Stimulated activated memory B cell treated with anti-CD40 and anti-IgM and Interleukin-4, amounts not matched to agents 10 μg/mL and 1 μg/mL and 100 μg/mL, for 72 hours (primary cell): ENCODE data around the gene JAGN1.
A peak's percentile ranks its signal among the peaks of the same experiment; 100 is the strongest.
"Not testable (repeated sequence)": the region's sequence is repeated elsewhere in the genome, so short reads cannot be mapped to it uniquely, and the experiment has no call there.

Experiments used
- ATAC-seq: fragments of 150-1000 bp; cut with Tn5 transposase; 2 replicates; pipeline ENCODE4 v1.10.0; 2021
- H3K27ac Mint-ChIP-seq: one replicate; pipeline ENCODE4 v1.8.0; 2022; ENCODE audit warnings: mild to moderate bottlenecking, mixed read lengths
- H3K27me3 Mint-ChIP-seq: one replicate; pipeline ENCODE4 v1.8.0; 2022; ENCODE audit warnings: mixed read lengths
- H3K36me3 Mint-ChIP-seq: one replicate; pipeline ENCODE4 v1.8.0; 2022; ENCODE audit warnings: mixed read lengths
- H3K4me1 Mint-ChIP-seq: one replicate; pipeline ENCODE4 v1.8.0; 2022; ENCODE audit warnings: mixed read lengths
- H3K4me3 Mint-ChIP-seq: one replicate; pipeline ENCODE4 v1.8.0; 2022; ENCODE audit warnings: mild to moderate bottlenecking, moderate library complexity, mixed read lengths
- H3K9me3 Mint-ChIP-seq: one replicate; pipeline ENCODE4 v1.8.0; 2022; ENCODE audit warnings: mixed read lengths

JAGN1 gene

DNA sequence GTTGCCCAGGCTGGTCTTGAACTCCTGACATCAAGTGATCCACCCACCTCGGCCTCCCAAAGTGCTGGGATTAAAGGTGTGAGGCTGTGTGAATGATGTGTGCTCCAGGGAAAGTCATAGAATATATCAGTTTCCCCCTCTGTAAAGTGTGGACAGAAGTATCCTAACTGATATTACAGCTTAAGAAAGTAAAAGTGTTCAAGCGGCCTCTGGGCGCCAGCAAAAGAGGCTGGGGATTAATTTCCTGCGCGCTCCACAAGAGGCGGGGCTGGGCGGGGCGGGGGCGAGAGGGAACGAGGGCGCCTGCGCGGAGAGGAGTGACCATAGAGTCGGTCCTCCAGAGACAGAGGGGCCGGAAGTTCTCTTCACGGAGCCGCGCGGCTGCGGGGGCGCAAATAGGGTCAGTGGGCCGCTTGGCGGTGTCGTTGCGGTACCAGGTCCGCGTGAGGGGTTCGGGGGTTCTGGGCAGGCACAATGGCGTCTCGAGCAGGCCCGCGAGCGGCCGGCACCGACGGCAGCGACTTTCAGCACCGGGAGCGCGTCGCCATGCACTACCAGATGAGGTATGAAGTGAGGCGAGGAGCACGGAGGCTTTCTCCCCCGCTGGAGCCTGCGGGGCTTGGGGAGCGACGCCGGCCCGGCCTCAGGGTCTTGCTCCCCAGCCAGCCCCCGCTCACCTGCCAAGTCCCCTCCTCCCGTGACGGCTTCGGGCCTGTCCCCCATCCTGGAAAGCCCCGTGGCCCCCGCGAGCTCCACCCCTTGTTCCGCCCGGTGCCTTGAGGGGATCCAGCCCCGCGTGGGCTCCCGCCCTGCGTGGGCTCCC lies at the start of gene JAGN1:
Gene JAGN1, plus strand, starts transcription at position 362 of the 823 bp plus-strand sequence. Its CDS starts 113 bp downstream, at position 475.
- peak; percentile 93 for ATAC-seq
- Mint-ChIP-seq H3K4me3 (peak within 1 kb of the TSS; percentile 95), H3K27me3 (no peaks in the 10 kb centered on the region), H3K36me3 (peaks cover 34% of the 10 kb centered on the region), H3K27ac (peak within 1 kb of the TSS; percentile 98), H3K9me3 (no peaks in the 10 kb centered on the region), H3K4me1 (peaks cover 39% of the 10 kb centered on the region)

DNA sequence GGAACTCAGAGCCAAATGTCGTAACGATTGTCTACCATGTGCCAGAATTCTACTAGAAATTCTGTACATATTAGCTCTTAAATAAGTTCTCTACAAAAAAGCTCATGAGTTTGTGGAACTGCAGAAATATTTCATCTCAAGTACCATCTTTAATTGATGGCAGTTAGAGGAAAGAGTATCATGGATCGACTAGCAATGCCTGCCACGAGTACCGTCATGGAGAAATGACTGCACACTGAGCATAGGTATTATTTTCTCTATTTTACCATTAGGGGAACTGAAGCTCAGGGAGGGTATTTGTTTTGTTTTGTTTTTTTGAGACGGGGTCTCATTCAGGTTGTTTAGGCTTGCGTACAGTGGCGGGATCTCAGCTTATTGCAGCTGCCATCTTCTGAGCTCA lies 49.4 kb upstream of the JAGN1 start:
- H3K27ac Mint-ChIP-seq = no peak overlapping the region
- H3K9me3 Mint-ChIP-seq = no peaks in the 10 kb centered on the region
- ATAC-seq = no peak
- H3K4me1 Mint-ChIP-seq = peaks cover 30% of the 10 kb centered on the region
- H3K4me3 Mint-ChIP-seq = no peak overlapping the region
- H3K27me3 Mint-ChIP-seq = no peaks in the 10 kb centered on the region
- H3K36me3 Mint-ChIP-seq = peaks cover 54% of the 10 kb centered on the region

DNA sequence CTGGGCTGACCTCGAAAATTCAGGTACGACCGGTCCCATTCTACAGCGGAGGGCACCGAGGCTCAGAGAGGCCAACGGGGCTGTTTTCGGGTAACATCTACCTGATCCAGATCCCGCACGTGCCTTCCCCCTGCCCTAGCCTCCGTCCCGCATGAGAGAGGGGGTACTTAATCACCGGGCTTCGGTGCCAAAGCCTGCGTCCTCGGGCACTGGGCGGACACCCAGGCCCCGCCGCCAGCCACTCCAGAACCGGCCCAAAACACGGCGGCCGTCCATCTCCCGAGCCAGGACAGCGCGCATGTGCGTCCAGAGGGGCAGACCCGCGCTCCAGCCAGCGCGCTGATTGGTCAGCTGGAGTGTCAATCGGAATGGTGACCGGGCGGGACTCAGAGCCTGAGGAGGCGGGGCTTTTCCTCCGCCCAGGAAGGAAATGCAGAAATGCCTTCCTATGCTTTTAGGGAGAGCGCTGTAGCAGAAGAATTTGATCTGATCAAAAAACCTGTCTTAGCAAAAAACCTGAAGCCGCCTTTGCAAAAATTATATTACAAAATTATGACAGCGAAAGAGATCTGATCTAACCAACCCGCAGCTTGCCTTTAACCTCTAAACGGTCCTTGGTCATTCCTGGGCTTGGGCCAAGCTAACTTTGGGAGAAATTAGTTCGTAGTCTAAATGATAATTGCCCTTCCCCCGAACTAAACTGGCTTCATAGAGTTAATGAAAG lies 46.5 kb upstream of the JAGN1 start, which contains the start of gene RPUSD3:
Gene RPUSD3, minus strand, starts transcription at position 294 of the 724 bp plus-strand sequence. Its CDS starts 18 bp downstream, at position 276.
- no peaks in the 10 kb centered on the region for H3K9me3 Mint-ChIP-seq
- H3K4me1 Mint-ChIP-seq = peaks cover 30% of the 10 kb centered on the region
- ATAC-seq = peak; percentile 99
- H3K27ac Mint-ChIP-seq = peak within 1 kb of the TSS; percentile 90
- no peaks in the 10 kb centered on the region for H3K27me3 Mint-ChIP-seq
- H3K4me3 Mint-ChIP-seq = peak within 1 kb of the TSS; percentile 93
- H3K36me3 Mint-ChIP-seq = peaks cover 35% of the 10 kb centered on the region

DNA sequence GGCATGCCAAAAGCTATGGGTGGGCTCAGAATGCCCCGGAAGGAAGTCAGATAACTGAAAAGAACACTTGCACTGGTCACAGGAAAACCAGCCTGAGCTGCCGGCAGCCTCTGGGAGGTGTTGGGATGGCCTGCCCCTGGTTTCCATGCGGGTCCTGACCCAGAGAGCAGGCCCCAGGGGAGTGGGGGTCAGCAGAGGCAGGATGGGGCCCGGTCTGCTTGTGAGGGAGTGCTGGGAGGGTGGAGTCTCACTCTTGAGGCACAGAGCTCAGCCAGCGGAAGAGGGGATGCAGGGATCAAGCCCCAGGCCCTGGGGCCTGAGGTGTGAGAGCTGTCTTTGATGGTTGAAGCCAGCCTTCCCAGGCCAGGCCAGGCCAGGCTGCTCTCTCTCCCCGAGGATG lies 44.2 kb upstream of the JAGN1 start:
- no peak overlapping the region for H3K4me3 Mint-ChIP-seq
- H3K9me3 Mint-ChIP-seq = no peaks in the 10 kb centered on the region
- peaks cover 14% of the 10 kb centered on the region for H3K36me3 Mint-ChIP-seq
- no peak for ATAC-seq
- peak overlapping the region; percentile 24 for H3K27ac Mint-ChIP-seq
- no peaks in the 10 kb centered on the region for H3K27me3 Mint-ChIP-seq
- peaks cover 30% of the 10 kb centered on the region for H3K4me1 Mint-ChIP-seq

DNA sequence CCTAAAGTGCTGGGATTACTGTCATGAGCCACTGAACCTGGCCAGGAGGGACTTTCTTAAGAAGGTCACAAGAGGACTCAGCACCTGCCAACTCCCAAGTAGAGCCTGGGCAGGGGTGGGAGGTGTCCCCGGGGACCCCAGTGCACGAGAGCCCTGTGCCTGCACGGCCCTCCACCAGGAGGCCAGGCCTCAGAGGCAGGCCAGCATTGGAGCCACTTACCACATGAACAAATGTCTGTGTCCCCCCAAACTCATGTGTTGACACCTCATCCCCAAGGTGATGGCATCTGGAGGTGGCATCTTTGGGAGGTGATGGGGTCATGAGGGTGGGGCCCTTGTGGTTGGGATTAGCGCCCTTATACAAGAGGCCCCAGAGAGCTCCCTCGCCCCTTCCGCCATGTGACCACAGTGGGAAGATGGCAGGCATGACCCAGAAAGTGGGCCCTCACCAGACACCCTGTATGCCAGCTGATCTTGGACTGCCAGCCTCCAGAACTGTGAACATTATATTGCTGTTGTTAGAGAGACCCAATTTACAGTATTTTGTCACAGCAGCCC lies 43.4 kb upstream of the JAGN1 start:
- Mint-ChIP-seq H3K9me3 (no peaks in the 10 kb centered on the region), H3K4me1 (peaks cover 26% of the 10 kb centered on the region), H3K4me3 (no peak overlapping the region), H3K36me3 (peaks cover 6% of the 10 kb centered on the region), H3K27ac (peak overlapping the region; percentile 24), H3K27me3 (no peaks in the 10 kb centered on the region)
- no peak for ATAC-seq

DNA sequence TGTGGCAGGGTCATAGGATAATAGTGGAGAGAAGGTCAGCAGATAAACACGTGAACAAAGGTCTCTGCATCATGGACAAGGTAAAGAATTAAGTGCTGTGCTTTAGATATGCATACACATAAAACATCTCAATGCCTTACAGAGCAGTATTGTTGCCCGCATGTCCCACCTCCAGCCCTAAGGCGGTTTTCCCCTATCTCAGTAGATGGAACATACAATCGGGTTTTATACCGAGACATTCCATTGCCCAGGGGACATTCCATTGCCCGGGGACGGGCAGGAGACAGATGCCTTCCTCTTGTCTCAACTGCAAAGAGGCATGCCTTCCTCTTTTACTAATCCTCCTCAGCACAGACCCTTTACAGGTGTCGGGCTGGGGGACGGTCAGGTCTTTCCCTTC lies 42.5 kb upstream of the JAGN1 start:
- H3K27me3 Mint-ChIP-seq, H3K27ac Mint-ChIP-seq, H3K4me3 Mint-ChIP-seq, H3K36me3 Mint-ChIP-seq, ATAC-seq, H3K9me3 Mint-ChIP-seq: not testable (repeated sequence)
- H3K4me1 Mint-ChIP-seq = peaks cover 18% of the 10 kb centered on the region

DNA sequence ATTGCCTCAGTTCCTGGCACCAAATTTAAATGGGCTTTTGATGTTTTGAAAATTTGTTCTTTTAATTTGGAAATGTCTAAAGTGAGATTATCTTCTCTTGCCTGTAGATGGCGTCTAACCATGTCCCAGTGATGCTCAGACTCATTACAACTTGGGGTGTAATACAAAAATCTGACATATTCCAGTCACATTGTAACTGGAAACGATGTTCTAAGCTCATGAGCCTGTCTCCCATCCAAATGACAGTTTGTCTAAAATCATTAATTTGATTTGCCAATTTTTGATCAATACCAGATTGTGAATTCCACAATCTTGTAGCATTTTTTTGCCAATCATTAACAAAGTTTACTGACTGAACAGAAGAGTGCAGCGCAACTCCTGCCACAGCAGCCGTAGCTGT lies 41.5 kb upstream of the JAGN1 start:
- not testable (repeated sequence) for ATAC-seq, H3K36me3 Mint-ChIP-seq, H3K4me1 Mint-ChIP-seq, H3K27ac Mint-ChIP-seq, H3K4me3 Mint-ChIP-seq, H3K27me3 Mint-ChIP-seq, H3K9me3 Mint-ChIP-seq

DNA sequence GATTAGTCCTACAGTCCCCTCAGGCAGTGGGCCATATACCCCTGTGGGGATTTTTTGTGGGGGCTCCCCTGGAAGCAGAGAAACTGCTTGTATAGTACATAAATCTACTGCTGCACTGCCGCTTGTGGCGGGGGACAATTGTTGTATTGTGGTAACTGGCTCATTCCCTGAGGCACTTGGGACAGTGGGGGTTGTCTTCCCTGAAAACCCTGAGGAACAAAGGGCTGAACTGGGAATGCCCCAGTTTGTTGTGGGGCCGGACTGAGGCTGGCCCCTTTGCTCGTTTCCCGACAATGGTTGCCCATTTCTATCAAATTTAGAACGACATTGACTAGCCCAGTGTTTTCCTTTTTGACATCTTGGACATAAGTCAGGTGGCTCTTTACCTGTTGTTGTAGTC lies 39.0 kb upstream of the JAGN1 start:
- H3K4me3 Mint-ChIP-seq, ATAC-seq, H3K27me3 Mint-ChIP-seq, H3K27ac Mint-ChIP-seq, H3K9me3 Mint-ChIP-seq, H3K36me3 Mint-ChIP-seq, H3K4me1 Mint-ChIP-seq: not testable (repeated sequence)

DNA sequence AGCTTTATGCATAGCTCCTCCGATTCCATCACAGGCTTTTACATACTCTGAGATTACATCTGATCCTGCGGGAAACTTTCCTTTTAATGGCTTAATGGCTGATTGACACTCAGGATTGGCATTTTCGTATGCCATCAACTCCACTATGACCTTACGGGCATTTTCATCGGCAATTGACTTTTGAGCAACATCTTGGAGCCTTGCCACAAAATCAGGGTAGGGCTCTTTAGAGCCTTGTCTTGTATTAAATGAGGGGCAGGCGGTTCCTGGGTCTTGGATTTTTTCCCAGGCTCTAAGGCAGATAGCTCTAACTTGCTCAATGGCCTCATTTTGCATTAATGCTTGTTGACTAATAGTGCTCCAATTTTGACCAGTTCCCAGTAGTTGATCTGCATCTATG lies 38.5 kb upstream of the JAGN1 start:
- ATAC-seq, H3K27me3 Mint-ChIP-seq, H3K4me3 Mint-ChIP-seq, H3K27ac Mint-ChIP-seq, H3K9me3 Mint-ChIP-seq, H3K4me1 Mint-ChIP-seq, H3K36me3 Mint-ChIP-seq: not testable (repeated sequence)

DNA sequence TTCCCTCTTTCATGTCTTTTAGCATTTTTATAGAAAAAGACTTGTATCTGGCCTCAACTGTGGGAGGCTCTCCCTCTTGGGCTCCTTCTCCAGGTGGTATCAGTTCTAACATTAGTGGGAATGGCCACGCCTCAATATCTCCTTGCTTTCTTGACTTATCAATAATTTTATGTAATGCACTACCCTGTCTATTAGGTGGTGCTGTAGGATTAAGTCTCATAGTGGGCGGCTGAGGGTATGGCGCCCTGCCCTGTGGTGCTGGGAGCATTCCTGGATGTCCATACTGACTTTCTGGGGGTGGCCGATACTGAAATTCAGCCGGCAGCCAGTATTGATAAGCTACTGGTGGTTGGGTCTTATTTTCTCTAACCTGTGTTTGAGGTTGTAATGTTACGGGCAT lies 37.9 kb upstream of the JAGN1 start:
- no peaks in the 10 kb centered on the region for H3K9me3 Mint-ChIP-seq
- no peaks in the 10 kb centered on the region for H3K36me3 Mint-ChIP-seq
- no peaks in the 10 kb centered on the region for H3K4me1 Mint-ChIP-seq
- H3K27me3 Mint-ChIP-seq = peaks cover 8% of the 10 kb centered on the region
- no peak for ATAC-seq
- no peak overlapping the region for H3K27ac Mint-ChIP-seq
- no peak overlapping the region for H3K4me3 Mint-ChIP-seq

DNA sequence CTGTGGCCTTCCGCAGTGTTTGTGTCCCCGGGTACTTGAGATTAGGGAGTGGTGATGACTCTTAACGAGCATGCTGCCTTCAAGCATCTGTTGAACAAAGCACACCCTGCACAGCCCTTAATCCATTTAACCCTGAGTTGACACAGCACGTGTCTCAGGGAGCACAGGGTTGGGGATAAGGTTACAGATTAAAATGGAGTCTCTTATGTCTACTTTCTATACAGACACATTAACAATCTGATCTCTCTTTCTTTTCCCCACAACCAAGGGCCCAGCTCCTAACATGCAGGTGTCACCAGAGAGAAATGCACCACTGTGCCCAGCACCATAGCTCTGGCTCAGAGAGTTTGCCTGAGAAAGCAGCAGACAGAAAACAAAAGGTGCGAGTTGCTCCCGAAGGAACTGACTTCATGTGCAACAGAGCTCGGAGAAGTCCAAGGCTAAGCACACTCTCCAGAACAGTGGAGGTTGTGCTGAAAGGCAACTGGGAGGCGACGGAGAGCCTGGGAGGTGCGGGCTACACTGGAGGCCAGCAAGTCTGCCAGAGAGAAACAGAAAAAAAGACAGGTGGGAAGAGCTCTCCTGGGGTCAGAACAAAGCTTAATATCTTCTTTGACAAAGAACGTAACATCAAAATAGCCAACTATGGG lies 36.0 kb upstream of the JAGN1 start:
- H3K27me3 Mint-ChIP-seq, H3K4me1 Mint-ChIP-seq, H3K9me3 Mint-ChIP-seq, ATAC-seq, H3K36me3 Mint-ChIP-seq, H3K27ac Mint-ChIP-seq, H3K4me3 Mint-ChIP-seq: not testable (repeated sequence)

DNA sequence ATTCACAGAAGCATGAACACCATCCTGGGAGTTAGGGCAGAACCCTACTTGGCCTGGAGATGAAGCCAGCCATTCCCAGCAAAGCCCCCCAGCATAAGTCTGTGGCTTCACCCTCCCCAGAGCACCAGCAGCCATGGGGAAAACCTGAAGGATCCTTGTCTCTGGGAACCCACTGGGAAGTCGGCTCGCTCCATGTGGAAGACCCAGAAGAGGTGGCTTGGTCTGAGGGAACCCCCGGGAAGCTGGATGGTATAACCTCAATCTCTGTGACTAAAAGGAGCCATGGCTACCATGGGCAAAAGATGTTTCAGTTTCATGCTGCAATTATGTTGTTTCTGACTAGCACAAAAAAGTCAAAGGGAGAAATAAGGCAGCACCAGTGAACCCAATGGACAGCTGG lies 34.8 kb upstream of the JAGN1 start:
- Mint-ChIP-seq H3K27ac (no peak overlapping the region), H3K36me3 (no peaks in the 10 kb centered on the region), H3K27me3 (peaks cover 8% of the 10 kb centered on the region), H3K9me3 (no peaks in the 10 kb centered on the region), H3K4me3 (no peak overlapping the region), H3K4me1 (no peaks in the 10 kb centered on the region)
- no peak for ATAC-seq

DNA sequence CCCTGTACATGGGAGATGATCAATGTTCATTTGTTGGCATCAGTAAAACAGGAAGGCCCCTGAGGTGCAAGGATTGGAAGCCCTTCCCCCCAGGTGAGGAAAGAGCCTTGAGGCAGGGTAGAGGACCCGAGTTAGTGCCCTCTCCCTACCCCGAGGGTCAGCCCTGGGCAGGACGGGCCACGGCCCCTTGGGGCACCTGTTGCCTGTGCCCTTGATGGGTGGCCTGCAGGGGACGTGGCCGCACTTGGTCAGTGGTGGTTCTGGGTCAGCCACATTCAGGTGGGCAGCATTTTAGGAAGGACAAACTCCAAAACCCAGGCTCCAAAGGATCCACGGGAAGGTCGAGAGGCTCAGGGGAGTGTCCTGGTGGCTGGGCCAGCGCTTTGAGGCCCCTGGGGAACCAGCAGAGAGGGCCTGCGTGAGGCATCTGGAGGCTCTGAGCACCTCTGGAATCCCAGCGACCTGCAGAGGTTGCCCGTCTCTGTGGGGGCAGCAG lies 30.8 kb upstream of the JAGN1 start:
- Mint-ChIP-seq H3K27ac (peak overlapping the region; percentile 23), H3K36me3 (no peaks in the 10 kb centered on the region), H3K4me3 (no peak overlapping the region), H3K27me3 (peaks cover 15% of the 10 kb centered on the region), H3K9me3 (no peaks in the 10 kb centered on the region), H3K4me1 (no peaks in the 10 kb centered on the region)
- ATAC-seq = no peak

DNA sequence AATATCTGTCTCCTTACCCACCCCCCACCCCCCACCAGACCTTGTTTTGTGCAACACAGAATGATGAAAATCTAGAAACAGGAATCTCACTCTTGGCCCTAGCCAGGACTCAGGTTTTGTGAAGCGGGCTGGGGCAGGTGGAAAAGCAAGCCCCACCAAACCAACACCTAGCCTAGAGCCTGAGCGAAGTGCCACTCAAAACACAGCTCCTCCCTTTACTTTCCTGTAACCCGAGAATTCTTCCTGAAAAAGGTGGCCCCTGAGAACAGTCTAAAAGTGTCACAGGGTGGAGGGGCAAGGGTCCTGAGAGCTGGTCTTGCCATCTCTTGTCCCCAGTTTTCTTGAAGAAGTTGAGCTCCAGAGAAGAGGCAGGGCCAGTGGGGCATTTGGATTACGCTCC lies 29.2 kb upstream of the JAGN1 start:
- no peaks in the 10 kb centered on the region for H3K36me3 Mint-ChIP-seq
- no peak for ATAC-seq
- no peak overlapping the region for H3K4me3 Mint-ChIP-seq
- H3K27ac Mint-ChIP-seq = no peak overlapping the region
- no peaks in the 10 kb centered on the region for H3K4me1 Mint-ChIP-seq
- no peaks in the 10 kb centered on the region for H3K9me3 Mint-ChIP-seq
- peaks cover 11% of the 10 kb centered on the region for H3K27me3 Mint-ChIP-seq

DNA sequence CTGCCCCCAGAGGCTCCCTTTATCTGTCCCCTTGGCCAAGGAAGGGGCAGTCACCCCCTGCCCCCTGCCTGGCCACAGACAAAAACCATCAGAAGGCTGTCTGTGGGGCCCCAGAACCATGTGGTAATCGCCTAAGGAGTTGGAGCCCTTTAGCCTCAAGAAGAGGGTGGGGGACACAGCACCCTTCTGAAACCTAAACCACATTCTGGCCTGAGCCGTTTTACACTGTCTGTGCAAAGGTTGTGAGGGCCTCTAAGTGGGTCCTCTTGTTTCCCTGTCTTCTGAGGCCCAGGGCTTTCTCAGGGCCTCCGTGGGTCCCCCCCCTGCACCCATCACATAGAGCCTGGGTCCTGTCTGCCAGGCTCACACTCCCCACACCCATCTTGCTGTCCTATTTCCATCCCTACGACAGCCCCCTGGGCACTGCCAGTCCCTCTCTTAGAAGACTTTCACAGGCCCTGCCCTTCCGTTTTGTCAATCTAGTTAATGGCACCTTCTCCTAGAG lies 28.7 kb upstream of the JAGN1 start:
- no peak for ATAC-seq
- Mint-ChIP-seq H3K4me3 (no peak overlapping the region), H3K4me1 (no peaks in the 10 kb centered on the region), H3K9me3 (no peaks in the 10 kb centered on the region), H3K27ac (no peak overlapping the region), H3K27me3 (peaks cover 11% of the 10 kb centered on the region), H3K36me3 (no peaks in the 10 kb centered on the region)
